Hematopoietic multipotent progenitor cell treated with erythropoietin and hydrocortisone succinate and interleukin-3 and kit ligand, for 8 days (in vitro differentiated cells): ENCODE data around the gene SMAD7.
"Not testable (repeated sequence)": the region's sequence is repeated elsewhere in the genome, so short reads cannot be mapped to it uniquely, and the experiment has no call there.

Experiments used
- DNase-seq: peaks from one replicate; pipeline ENCODE4 v3.0.0-alpha.2; 2015

SMAD7 gene

GRCh38 chr18:48874701-48875162 is 76.0 kb downstream of the SMAD7 start:
- no peak for DNase-seq

GRCh38 chr18:48874233-48874632 is 76.5 kb downstream of the SMAD7 start:
- DNase-seq = no peak

- DNase-seq = no peak
Measured at GRCh38 chr18:48872234-48873145, 78.3 kb downstream of the SMAD7 start.

- no peak for DNase-seq
Measured at GRCh38 chr18:48871391-48872166, 79.2 kb downstream of the SMAD7 start.

GRCh38 chr18:48870926-48871325 is 79.8 kb downstream of the SMAD7 start:
- not testable (repeated sequence) for DNase-seq
